Measurements from ENCODE around the gene DNM2. TPM values are rescaled to one million over a fixed set of nuclear protein-coding genes. Genes with fewer than 3 reads are reported as not detected.
A peak's percentile ranks its signal among the peaks of the same experiment; 100 is the strongest.

The DNM2 gene
- total RNA-seq, result 71.3 and 75.5 TPM in 2 replicates

GRCh38 chr19:10717356-10718204 is at the start of gene DNM2:
Gene DNM2 (plus strand): TSS chr19:10718079. CDS start chr19:10718243, 164 bp downstream.

GRCh38 chr19:10835754-10836478 is 118.0 kb downstream of the DNM2 start, which contains the start of gene TMED1:
Gene TMED1 (minus strand): TSS chr19:10836212. CDS start chr19:10836191, 21 bp downstream.

GRCh38 chr19:10848230-10848856 is 130.5 kb downstream of the DNM2 start, which contains the start of gene C19orf38:
Gene C19orf38 (plus strand): TSS chr19:10848415. CDS start chr19:10848509, 94 bp downstream.

GRCh38 chr19:10870955-10871603 is 153.2 kb downstream of the DNM2 start, which contains the start of gene CARM1:
Gene CARM1 (plus strand): TSS chr19:10871553. CDS start chr19:10871703, 150 bp downstream.

Small RNA genes within 50 kb of the gene (small RNA-seq; reads per million reads assigned to genes)
- 1.3 reads per million, percentile 56 among the genes with 10 or more reads in this experiment for gene MIR199A1
- not detected for gene MIR4748
- gene MIR638, result not detected
- not detected for gene MIR6793

Other genes starting within 250 kb of the DNM2 start
- 51.2 and 55.7 TPM in 2 replicates for gene KEAP1, start 214.7 kb upstream of the DNM2 start, total RNA-seq
- gene S1PR5, start 200.6 kb upstream of the DNM2 start, total RNA-seq, result under 0.01 and 0.13 TPM in 2 replicates
- 6.1 and 7.0 TPM in 2 replicates for gene ATG4D, start 174.2 kb upstream of the DNM2 start, total RNA-seq
- gene KRI1, start 152.1 kb upstream of the DNM2 start, total RNA-seq, result 6.1 and 6.8 TPM in 2 replicates
- gene CDKN2D, start 149.1 kb upstream of the DNM2 start, total RNA-seq, result 3.7 and 3.8 TPM in 2 replicates
- gene AP1M2, start 130.8 kb upstream of the DNM2 start, total RNA-seq, result not detected in 2 replicates
- gene SLC44A2, start 92.5 kb upstream of the DNM2 start, total RNA-seq, result 42.2 and 44.1 TPM in 2 replicates
- 92.3 and 109 TPM in 2 replicates for gene ILF3, start 63.7 kb upstream of the DNM2 start, total RNA-seq
- 20.4 and 23.8 TPM in 2 replicates for gene QTRT1, start 16.6 kb upstream of the DNM2 start, total RNA-seq
- gene TMED1, start 118.1 kb downstream of the DNM2 start, total RNA-seq, result 30.8 and 32.1 TPM in 2 replicates
- gene C19orf38, start 130.3 kb downstream of the DNM2 start, total RNA-seq, result not detected in 2 replicates
- gene CARM1, start 153.5 kb downstream of the DNM2 start, total RNA-seq, result 32.5 and 38.8 TPM in 2 replicates
- gene YIPF2, start 210.6 kb downstream of the DNM2 start, total RNA-seq, result 93.6 and 98.7 TPM in 2 replicates
- gene TIMM29, start 210.7 kb downstream of the DNM2 start, total RNA-seq, result 23.3 and 24.5 TPM in 2 replicates
- 48.2 and 53.7 TPM in 2 replicates for gene SMARCA4, start 243.0 kb downstream of the DNM2 start, total RNA-seq

Measured in articular chondrocyte of knee joint (primary cell).